ENCODE results near the gene MED27.

Gene MED27

GRCh38 chr9:131915181-131915580 is 164.5 kb downstream of the MED27 start:
- DNase-seq, result no peak

DNA sequence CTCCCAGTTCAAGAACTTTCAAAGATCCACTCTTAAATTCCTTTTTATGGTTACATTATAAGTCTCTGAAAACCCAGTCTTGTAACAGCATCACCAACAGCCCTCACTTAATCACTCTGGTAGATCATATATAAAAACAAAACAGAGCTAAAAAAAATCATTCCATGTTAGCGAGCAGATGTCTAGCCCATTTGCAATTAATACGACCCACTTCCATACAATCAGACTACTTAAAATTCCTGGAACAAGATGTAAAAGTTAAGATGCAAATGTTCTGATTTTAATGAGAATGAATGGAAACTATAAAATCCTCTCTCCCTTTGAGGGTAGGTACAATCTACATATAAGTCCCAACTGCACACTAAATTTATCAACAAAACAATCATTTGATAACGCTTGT is 167.0 kb downstream of the MED27 start:
- no peak for DNase-seq

DNA sequence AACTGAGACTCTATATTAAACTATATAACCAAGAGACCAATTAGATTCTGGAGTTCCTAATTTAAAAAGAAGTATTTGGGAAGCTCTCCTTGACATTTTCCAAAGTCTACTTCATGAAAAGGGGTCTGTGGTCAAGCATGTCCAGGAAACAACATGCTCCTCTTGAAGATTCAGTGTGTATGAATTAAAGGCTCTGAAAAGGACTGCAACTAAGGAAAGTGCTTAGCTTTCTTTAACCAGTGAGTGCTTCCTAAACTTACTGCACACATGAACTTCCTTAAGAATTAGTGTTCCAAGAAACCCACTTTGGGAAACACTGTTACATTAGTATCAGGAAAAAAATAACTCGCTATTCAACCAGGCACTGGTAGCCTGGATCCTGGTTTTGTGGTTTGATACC is 167.6 kb downstream of the MED27 start:
- DNase-seq, result no peak

DNA sequence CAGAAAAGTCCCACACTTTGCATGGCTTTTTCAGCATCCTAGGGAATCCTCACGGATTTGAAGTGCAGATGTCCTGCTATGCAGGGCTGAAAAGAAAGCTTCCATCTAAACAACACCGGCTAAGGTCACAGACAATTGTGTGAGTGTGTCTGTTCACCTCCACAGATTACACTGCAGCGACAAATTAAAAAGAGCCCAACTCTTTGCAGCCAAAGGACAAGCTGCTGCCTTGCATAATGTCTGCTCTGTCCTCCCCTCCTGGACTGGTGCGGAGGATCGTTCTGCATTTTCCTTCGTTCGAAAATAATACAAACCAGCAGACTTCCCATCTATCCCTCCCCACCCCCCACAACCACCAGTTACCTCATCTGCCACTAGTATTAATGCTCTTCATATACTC is 169.1 kb downstream of the MED27 start:
- no peak for DNase-seq

- no peak for DNase-seq
These were observed 174.5 kb downstream of the MED27 start for GRCh38 chr9:131905144-131905543.

DNA sequence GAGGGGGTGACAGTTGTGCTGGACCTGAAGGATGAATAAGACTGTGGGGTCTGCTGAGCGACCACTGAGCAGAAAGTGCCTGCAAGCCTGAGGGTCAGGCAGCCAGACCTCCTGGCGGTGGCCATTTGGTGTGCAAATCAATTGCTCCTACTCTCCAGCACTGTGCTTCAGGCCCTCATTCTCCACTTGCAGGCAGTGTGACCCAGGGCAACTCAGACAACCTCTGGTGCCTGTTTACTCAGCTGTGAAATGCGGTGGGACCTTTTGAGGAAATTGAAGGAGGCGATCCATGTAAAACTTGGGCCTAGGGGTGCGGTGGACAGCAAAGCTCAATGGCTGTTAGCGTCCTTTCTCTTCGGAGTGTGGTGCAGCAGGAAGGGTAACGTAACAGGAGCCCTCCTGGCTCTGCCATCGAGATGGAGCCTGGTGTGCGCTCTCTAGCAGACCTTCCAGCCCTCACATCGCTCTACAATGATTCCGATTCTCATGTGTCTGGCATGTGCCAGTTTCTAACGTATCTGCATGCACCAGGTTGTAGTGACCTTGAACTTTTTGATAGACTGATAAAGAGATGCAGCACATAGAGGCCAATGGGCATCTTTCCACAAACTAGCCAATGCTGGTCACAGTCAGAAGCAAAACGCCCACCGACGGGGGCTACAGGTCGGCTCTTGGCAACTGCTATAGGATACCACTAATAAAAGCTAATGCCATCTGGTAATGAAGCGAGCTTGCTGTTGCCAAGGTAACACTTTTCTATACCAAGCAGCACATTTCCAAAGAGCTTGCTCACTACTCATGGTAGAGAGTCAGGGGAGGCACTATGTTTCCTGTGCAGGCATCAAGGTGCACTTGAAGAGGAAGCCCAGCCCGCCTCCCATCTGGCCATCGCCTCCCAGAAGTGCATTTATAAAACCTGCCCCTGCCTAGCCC is 180.1 kb downstream of the MED27 start:
- DNase-seq, result no peak

GRCh38 chr9:131892902-131893500 is 186.7 kb downstream of the MED27 start:
- DNase-seq, result no peak

DNA sequence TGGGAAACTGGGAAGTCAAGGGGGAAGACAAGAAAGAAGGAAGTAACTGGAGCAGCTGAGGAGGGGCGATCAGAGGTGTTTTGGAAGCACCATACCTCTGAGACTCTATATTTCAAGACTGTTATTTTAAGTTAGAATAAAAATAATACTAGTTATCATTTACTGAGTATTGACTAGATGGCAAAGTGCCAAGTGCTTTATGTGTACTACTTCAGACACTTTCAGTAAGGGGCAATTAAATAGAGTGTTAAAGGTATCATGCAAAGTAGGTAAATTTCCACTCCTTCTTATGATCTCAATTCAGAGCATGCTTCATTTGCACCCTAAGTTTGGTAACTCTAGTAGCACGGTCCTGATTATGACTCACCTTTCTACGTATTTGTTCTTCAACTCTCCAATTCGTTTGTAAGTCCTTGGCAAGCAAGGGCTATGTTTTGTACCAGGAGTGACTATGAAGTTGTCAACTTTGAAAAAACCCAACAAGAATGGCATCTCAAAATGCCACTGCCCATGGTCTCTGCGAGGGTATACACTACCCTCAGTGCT is 187.4 kb downstream of the MED27 start:
- DNase-seq, result no peak

GRCh38 chr9:131891598-131891997 is 188.1 kb downstream of the MED27 start:
- DNase-seq, result no peak

DNA sequence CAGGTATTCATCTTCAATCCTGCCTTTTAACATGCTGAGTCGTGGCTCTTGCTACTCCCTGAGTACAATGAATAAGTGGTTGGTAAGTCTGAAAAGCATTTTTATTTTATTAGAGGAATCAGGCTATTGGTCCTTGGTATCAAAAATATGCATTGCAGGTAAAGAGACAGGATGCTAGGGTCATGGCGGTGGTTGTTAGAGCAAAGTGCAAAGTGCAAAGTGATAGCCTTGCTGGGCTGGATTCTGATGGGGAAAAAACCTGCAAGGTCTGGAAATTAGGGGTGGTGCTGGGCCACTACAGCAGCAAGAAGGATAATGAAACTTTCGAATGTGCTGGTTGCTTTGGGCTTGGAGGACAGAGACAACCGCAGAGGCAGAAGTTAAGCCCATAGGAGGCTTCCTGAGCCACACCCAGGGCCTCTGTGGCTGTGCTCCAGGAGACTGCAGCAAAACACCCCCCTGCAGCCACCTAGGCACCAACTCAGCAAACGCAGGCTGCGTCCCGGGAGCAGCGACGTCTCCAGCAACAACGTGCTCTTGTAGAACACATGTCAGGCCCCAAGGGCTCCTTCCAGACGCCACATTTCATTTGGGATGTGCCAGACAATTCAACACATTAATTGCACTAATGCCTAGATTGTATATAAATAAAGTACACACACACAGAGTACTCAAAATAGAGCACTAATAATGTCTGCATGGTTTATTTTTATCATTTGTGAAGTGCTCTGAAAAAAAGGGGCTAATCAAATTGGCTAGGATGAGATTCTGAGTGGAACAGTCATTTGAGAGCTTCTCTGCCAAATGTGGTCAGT is 190.0 kb downstream of the MED27 start:
- no peak for DNase-seq

DNA sequence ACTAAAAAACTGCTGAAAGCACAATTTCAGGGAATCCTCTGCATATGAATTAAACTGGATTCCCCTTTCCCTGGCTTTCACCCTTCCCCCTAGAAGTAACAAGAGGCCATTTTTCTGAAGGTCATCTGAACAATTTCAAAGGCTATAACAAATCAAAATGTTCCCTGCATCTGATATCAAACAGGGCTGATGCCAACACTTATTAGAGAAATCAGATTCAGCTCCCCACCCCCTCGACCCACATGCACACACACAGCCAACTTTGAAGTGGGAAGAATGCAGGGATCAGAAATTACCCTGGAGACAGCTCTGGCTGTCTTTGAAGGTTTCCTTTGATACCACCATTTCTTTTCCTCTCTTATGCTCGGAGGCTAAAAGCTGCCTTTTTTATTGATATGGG is 190.7 kb downstream of the MED27 start:
- no peak for DNase-seq

DNA sequence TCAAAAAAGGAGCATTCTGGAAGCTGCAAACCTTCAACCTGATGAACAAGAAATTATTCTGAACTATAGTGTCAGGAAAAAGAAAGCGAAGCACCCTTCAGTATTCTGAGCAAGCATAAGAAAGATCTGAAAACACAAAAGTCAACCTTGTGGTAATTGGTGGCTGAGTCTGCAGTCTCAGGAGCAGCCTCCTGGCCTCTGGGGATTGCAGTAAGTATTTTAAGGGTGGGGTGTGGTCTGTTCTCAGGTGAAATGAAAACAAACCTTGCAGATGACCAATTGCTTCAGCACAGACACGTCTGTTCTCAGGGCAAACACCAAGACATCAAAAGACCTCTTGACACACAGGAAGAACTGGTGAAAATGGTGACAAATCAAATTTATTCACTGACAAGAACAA is 192.0 kb downstream of the MED27 start:
- DNase-seq, result no peak

DNA sequence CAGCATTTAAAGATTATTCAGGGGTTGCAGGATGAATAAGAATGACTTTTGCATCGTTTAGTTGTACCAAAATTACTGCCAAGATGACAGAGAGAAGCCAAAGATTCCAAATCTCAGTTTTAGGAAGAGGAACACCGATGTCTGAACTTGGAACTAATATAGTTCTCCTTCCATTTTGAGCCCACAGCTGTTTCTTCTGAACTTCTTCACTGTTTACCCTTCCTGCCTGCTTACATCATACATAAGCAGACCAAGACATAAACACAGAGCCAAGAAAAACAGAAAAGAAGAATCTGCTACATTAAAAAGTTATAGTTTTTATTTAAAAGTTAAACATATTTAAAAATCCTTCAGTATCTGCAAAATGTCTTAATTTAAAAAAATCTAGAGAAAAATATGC is 192.8 kb downstream of the MED27 start:
- no peak for DNase-seq

DNA sequence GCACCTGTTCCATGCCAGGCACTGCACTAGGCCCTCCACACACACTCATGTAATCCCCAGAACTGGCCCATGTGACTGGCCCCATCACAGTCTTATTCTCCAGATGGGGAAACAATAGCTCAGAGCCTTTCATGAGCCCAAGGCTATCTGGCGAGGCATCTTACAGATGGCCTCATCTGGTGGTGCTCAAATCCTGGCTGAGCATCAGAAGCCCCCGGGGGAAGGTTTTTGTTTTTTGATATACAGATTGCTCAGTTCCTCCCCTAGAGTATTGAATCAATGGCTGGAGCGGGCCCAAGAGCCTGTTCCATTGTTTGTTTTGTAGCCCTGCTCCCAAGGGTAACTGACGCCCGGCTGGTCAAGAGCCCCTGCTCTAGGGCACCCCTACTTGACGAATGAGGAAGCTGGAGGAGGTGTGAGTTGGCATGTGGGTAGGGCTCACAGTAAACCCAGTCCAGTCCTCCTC is 194.5 kb downstream of the MED27 start:
- no peak for DNase-seq

GRCh38 chr9:131884222-131884621 is 195.4 kb downstream of the MED27 start:
- DNase-seq, result no peak

DNA sequence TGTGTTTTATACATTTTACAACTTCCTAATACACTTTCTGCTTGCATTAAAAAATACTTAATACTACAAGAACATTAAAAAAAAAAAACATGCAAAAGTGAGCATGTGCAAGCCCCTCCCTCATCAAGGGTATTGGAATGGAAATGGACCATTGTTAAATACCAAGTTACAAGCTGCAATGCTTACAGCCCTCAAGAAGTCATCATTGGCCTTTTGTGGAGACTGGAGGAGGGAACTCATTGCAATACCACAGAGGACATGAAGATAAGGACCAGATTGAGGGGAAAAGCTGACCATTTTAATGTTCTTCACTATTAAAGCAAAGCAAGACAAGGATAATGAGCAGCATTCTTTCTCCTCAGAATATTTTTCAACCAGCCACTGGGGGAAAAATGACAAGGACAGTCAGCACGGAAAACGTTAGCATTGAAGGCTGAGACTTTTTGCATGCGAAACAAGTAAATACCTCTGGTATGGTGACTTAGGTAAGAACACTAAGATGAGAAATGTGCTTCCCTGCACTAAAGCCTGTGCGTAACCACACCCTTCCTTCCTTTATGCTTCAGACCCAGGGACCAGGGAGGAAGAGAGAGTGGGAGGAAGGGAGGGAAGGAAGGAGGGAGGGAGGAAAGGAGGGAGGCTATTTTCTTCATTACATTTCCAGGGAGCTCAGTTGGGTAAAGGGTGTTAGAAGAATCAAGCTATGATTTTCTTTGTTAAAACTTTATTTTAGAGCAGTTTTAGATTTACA is 198.7 kb downstream of the MED27 start:
- DNase-seq, result no peak

DNA sequence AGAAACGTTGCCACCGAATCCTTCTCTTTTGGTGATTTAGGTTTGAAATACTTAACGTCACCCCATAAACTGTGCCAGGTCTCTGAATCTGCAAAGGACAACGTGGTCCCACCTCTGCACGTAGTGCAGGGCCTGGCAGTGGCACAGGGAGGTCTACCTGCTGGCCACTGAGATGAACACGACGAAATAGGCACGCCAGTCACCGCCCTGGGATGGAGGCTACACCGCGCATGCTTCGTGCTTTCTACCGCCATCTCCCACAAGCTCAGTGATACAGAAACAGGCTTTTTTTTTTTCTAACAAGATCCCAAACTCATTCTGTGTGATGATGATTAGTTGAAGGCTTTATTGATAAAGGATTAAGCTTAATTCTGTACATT is 199.8 kb downstream of the MED27 start:
- DNase-seq, result no peak

DNA sequence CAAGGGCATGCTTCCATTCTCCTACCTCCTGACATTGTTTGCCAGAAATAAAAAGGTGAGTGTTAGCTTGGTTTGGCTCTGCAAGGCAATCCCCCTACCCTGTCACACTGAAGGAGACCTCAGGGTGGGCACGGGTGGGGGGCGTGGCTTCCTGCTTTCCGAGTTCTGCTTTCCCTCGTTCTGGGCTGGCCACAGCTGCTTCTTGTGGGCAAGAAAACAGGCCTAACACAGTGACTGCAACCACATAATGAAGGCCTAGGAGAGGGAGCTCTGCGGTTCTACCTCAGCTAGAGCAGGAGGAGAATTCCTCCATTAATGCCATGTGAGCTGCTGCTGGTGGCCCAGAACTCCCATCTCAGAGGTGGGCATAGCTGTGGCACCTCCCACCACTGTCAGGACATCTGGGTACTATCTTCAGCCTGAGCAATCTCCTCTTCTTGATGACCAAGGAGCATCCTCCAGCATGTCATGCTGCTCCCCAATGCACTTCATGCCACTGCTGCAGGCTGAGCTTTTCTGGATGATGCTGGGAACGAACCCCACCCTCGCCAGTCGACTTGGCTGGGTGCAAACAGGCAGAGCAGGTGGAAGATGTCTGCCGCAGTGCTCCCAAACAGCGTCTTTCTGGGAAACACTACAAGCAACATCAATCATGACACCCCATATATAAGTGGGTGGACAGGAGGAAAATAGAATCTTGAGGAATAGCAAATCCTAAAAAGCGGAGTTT is 200.3 kb downstream of the MED27 start:
- DNase-seq, result no peak

DNA sequence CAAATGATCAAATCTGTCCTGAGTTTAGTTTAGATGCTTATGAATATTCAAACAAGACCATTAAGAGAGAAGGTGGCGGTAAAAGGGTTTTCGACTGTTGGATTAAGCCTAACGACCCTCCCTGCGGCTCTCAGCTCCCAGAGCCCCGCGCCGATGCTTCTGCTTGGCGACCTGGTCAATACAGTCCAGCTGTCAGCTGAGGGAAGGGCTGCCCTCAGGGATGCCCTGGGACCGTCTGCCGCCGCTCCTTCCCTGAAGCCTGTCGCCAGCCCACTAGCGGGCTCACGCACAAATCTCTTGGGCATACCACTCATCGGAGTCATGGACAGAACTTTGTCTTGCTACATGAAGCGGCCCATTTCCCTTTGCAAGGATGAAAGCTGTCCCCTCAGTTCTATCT is 203.2 kb downstream of the MED27 start:
- DNase-seq, result no peak

DNA sequence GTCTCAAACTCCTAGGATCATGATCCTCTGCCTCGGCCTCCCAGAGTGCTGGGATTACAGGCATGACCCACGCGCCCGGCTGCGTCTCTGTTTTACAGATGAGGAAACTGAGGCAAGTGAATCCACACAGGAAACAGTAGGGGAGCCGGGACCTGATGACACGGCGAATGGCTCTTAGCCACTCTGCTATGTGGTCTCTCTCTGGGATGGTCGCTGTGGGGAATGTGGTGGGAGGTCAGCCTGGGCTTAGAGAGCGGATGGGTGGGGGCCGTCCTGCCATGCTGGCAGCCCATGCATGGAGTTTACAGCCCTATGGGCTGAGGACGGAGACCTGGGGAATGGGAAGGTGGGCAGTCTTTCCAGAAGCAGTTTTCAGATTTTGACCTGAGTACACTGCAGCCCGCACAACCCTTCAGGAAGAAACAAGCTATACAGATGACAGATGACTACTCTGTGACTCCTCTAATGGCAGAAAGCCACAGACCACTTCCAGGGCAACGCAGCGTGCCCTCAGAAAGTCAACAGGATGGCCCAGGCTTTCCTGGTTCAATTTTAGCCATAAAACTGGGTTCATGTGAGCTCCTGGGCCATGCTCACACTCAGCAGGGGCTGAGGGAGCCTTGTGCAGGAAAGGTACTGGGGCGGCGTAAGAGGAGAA is 203.7 kb downstream of the MED27 start:
- DNase-seq, result peak in 1 of 5 experiments; percentile 62
